Fibroblast of skin of left quadriceps (primary cell): ENCODE results near the gene SENP8.

ENCODE experiments used
- DNase-seq, 2 experiments: peaks; one replicate each; pipeline ENCODE4 v3.0.0-alpha.2; 2013; ENCODE audit warnings: low read depth in 2 of 2

The SENP8 gene

DNA sequence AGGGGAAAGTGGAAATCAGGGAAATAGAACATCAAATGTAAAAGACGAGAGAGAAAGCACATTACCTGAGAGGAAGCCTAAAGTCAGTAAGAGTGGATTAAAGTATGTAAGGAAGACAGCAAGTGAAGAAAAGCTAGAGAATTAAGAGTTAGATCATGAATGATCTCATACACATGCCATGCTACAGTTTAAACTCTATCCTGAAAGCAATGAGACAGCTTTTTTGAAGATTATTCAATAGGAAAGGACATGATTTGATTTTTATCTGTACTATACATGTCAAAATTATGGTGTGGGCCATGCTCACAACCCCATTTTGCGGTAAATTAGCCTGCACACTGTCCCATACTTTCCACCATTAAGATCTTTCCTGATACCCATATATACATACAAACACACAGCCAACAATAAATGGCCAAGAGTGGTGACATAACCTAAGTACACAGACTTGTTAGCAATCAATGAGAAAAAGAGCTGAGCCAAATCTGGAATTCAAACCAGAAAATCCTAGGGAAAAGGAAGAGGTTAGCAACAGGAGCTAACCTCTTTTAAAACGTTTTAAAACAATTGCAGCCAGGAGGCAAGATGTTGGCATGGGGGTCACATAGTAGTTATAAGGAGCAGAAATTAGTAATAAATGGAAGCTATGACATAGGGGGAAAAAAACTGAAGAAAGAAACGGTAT lies 4.7 kb upstream of the SENP8 start:
- no peak for DNase-seq

GRCh38 chr15:72116731-72117485 lies 1.3 kb upstream of the SENP8 start:
- DNase-seq = no peak

GRCh38 chr15:72117486-72118016 lies 652 bp upstream of the SENP8 start:
- peak; percentile 45 to 51 for DNase-seq

GRCh38 chr15:72124218-72124617 lies 6.0 kb downstream of the SENP8 start:
- no peak for DNase-seq

DNA sequence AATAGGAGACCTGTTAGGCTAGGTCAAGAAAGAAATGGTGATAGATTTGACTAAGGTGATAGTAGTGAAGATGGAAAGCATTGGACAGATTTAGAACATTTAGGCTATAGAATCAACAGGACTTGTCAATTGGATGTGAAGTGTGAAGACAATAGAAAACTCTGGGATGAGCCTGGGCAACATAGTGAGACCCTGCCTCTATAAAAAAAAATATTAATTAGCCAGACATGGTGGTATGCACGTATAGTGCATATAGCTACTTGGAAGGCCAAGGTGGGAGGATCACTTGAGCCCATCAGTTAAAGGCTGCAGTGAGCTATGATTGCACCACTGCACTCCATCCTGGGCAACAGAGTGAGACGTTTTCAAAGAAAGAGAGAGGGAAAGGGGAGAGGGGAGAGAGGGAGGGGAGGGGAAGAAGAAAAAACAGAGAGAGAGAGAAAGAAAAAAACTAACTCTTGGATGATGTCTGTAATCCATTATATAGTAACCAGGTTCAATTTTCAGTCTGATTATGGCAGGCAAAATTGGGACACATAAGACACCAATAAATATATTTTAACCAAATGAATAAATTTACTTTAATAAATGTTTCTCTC lies 9.6 kb downstream of the SENP8 start:
- DNase-seq = no peak

- DNase-seq = no peak
Measured at GRCh38 chr15:72128359-72128758, 10.2 kb downstream of the SENP8 start.

DNA sequence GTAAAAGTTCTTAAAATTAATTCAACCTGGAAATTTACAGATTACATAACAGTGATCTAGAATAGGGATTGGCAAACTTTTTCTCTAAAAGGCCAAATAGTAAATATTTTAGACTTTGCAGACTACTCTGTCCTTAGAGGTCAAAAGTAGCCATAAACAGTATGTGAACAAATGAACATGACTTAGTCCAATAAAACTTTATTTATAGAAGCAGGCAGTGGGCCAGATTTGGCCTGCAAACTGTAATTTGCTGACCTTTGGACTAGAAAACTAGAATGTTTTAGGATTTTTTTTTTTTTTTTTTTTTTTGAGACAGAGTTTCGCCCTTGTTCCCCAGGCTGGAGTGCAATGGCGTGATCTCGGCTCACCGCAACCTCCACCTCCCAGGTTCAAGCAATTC lies 12.1 kb downstream of the SENP8 start:
- no peak for DNase-seq

- DNase-seq = no peak
Measured at GRCh38 chr15:72131922-72132321, 13.7 kb downstream of the SENP8 start.

- DNase-seq = no peak
Measured at GRCh38 chr15:72133211-72133610, 15.0 kb downstream of the SENP8 start.

GRCh38 chr15:72135719-72136118 lies 17.5 kb downstream of the SENP8 start:
- no peak for DNase-seq

DNA sequence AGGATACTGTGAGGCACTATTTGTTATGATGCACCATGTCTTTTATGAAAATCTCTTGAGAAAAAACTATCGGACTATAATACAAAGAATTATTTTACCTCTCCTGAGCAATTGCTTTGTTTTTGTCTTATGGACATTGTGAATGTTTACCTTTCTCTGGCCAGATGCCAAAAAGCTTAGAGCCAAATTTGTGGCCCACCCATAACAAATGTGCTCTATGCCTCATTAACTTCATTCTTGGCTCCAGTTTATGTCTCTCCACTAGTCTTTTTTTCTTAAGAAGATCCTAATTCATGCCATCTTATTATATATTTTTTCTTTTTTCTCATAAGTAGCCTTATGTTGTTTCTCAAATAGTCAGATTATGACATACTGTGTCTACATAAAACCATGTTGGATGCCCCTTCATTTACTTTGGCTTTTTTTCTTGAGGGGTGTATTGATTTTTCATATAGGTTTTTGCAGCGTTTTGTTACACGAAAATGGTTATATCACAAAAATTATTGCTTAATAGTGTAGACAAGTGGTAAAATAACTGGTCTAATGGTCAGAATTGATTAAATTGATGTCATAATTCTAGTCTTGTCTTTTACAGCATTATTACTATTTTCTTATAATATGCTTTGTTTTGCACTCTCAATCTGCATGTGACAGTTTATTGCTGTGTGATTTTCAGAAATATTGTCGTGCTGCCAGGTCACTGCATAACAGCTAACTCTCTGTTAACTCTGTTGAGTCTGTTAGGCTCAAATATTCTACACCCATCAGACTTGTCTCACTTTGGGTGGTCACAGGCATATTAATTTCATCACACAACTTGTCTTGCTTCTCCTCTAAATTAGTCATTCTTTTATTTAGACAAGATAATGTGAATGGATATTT lies 18.2 kb downstream of the SENP8 start:
- DNase-seq = no peak

DNA sequence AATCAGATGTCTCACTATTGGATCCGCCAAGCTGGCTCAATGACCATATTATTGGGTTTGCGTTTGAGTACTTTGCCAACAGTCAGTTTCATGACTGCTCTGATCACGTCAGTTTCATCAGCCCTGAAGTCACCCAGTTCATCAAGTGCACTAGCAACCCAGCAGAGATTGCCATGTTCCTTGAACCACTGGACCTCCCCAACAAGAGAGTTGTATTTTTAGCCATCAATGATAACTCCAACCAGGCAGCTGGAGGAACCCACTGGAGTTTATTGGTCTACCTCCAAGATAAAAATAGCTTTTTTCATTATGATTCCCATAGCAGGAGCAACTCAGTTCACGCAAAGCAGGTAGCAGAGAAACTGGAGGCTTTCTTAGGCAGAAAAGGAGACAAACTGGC lies 21.5 kb downstream of the SENP8 start:
- no peak for DNase-seq

GRCh38 chr15:72140088-72140487 lies 21.9 kb downstream of the SENP8 start:
- no peak for DNase-seq

DNA sequence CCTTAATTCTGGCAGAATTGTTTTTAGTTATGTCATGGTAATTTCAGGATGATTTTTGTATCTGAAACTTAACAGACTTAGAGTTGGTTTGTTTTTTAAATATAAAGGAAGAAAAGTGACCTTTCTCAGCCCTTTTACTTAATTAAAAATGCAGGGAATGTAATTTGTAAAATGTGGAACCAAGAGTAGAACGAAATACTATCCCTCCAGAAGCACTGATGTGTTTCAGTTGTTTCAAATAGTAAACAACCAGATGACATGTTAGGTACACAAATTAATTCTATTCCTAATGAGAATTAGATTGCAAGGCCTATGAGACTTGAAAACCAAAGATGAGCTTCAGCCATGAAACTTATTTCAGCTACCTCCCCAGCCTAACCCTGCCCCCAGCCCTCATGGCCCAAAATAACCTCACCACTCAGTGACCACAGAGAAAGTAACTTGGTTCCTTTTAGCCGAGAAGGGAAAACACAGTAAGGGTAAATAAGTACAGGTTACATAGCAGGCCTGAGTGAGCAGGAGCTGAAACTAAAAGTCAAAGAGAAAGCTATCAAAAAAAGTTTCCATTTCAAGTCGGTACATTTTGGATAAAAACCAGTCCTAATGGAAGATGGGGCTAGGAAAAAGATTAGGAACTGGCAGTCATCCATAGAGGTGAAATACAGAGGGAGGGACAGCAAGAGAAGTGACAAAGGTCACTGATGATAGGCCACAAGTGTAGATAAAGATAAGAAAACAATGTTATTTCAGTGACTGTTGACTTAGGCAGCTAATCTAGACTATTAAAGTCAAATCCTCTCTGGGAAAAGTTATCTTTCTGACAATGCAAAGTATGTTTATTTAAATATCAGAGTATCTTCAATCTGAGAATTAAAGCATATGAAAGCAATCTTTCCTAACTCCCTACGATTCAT lies 23.2 kb downstream of the SENP8 start:
- DNase-seq = no peak

DNA sequence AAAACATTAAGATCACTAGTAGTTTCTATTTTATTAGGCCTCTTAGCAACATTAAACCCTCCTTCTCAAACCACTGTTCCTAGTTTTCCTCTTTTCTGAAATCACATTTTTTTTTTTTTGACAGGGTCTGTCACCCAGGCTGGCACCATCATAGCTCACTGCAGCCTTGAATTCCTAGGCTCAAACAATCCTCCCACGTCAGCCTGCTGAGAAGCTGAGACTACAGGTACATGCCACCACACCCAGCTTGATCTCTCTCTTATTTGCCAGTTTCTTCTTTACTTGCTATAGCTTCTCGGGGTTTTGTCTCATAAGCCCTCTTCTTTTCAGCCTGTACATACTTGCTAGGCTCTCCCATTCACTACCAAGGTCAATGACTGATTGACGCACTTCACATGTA lies 28.0 kb downstream of the SENP8 start:
- DNase-seq = no peak

- DNase-seq = no peak
Measured at GRCh38 chr15:72146934-72147333, 28.7 kb downstream of the SENP8 start.

DNA sequence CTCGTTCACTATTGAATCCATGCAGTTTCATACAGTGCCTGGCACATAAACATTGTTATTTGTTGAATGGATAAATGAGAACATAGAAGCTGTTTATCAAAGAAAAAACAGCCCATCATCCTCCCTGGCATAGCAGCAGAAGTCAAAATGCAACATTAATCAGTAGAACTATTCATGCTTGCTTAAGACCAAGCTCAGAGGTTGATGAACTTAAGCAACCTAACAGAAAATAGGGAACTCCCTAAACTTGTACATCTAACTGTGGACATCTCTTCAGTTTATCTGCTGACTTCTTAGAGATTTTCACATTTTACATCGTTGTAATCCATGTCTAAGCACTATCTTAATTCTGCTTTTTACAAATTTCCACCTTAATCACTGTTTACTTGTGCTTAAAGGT lies 29.2 kb downstream of the SENP8 start:
- DNase-seq = no peak

- DNase-seq = no peak
Measured at GRCh38 chr15:72153269-72154000, 35.2 kb downstream of the SENP8 start.

DNA sequence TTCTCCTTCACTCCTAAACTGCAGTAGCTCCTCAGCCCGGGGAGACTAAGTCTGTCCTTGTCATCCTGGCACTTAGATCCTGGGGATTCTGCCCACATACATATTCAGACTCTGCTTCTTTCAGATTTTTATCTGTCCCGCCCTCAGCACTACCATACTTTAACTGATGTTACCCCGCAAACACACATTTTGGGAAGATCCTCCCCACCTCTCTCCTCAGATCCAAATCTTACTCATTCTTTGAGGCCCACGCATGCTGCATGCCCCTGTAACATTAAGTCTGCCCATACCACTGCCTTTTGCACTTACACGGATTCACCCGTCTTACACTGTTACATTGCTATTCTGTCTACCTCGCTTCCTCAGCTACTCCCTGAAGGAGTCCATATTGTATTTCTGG lies 36.1 kb downstream of the SENP8 start:
- DNase-seq = no peak

DNA sequence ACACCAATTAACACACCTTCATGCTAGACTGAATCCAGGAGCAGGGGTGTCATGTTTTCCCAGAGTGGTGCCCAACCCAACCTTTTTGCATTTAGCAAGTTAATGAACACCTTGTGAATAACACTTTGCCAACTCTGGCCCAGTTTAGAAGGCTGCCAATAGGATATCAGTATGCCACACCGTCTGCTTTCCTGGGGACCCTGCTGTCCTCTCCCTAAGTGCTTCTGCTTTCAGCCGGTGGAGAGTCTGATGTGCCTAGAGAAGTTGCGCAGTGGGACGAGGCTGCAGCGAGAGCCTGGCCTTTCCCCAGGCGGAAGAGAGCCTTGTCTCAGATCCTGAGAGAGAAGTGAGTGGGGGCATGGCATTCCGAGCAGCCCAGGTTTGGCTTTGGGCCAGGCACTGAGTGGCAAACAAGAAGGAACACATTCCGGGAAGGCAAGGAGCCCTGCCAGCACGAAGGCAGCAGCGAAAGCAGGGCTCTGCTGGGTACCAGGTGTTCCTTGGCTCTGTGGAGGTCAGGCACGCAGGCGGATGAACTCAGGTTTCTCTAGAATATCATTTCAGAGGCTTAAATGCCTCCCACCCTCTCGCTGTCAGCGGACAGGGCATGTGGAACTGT lies 36.9 kb downstream of the SENP8 start:
- DNase-seq = no peak
